NCI-H69 (cell line): Measurements from ENCODE around the gene SETD1A.
A peak's percentile ranks its signal among the peaks of the same experiment; 100 is the strongest.

Source experiments
- DNase-seq: peaks from one replicate; lab custom pipeline; 2025; lab: John Stamatoyannopoulos, UW

Gene SETD1A

GRCh38 chr16:30957456-30958174 lies at the start of gene SETD1A:
SETD1A (plus strand) TSS chr16:30957754; CDS start chr16:30958732, 978 bp downstream.
- peak; percentile 98 for DNase-seq

DNA sequence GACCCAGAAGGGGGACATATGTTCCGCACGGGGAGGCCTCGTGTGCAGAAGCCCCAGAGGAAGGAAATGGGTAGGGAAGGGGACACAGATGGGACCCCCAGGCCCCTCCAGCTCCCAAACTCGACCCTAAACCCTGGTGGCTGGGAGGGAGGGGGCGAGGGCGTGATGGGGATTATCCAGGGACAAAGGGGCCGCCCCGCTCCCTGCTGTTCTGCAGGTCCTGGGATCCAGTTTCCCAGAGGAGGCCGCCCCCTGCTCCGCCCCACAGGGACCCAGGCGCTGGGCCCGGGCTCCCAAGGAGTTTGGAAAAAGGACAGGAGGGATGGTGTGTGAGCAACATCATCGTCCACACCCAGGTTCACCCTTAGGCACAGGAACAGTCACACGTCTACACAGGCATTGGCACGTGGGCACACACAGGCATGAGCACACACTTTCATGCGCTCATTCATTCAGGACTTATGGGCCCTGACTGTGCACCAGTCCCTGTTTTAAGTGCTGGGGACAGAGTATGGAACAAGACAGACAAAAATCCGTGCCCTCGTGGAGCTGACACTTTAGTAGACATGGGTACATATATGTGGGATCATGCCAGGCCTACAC lies 47.0 kb upstream of the SETD1A start:
- DNase-seq = no peak

DNA sequence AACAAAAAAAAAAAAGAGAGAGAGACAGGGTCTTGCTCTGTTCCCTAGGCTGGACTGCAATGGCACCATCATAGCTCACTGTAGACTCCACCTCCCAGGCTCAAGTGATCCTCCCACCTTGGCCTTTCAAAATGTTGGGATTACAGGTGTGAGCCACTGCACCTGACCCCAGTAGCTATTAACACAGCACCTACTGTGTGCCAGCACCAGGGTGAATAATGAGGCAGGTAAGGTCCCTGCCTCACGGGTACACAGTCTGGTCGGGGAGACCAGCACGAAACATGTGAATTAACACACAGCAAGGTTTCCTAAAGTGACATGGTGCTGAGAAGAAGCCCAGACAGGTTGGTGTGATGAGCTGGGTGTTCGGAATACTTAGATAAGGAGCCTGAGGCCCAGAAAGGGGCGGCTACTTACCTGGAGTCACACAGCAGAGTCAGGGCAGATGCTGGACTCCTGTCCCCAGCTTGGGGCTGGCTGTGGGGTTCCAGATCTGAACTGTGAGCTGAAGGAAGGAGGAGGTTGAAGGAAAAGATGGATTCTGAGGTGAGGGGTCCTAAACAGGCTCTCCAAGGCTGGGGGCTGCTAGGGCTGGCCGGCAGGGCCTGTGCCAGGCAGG lies 44.7 kb upstream of the SETD1A start:
- no peak for DNase-seq

- DNase-seq = no peak
These were observed 42.7 kb upstream of the SETD1A start for GRCh38 chr16:30914830-30915229.

DNA sequence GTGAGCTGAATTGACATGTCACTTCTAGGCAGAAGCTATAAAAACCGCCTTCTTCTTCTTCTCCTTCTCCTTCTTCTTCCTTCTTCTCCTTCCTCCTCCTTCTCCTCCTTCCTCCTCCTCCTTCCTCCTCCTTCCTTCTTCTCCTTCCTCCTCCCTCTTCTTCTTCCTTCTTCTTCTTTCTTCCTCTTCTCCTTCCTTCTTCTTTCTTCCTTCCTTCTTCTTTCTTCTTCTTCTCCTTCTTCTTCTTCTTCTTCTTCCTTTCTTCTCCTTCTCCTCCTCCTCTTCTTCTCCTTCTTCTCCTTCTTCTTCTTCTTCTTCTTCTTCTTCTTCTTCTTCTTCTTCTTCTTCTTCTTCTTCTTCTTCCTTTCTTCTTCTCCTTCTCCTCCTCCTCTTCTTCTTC lies 38.9 kb upstream of the SETD1A start:
- DNase-seq = no peak

DNA sequence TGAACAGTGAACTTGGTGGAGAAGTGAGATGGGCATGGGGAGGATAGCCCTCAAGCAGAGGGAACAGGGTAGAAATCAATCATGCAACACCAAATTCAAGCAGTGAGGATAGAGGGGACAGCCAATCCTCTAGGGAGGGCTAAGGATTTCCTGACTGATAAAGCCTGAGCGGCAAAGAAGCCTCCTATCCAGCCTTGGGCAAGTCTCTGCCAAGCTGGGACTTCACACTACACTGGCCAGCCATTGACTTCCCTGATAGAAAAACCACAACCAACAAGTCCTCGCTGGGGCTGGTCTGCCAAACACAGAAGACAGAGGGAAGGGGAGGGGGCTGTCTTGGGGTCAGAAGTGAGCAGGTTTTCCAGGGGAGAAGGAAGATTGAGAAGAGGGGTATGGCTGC lies 36.7 kb upstream of the SETD1A start:
- DNase-seq = no peak

DNA sequence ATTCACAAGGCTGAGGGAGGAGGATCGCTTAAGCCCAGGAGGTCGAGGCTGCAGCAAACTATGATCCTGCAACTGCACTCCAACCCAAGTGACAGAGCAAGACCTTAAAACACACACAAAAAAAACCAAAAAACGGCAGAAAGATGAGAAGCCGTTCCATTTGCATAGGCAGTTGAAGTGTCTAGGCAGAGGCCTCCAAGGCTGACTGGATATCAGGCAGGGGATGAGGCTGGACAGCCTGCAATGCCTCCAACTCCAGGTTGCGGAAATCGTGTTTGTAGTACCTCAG lies 36.2 kb upstream of the SETD1A start:
- DNase-seq = no peak

DNA sequence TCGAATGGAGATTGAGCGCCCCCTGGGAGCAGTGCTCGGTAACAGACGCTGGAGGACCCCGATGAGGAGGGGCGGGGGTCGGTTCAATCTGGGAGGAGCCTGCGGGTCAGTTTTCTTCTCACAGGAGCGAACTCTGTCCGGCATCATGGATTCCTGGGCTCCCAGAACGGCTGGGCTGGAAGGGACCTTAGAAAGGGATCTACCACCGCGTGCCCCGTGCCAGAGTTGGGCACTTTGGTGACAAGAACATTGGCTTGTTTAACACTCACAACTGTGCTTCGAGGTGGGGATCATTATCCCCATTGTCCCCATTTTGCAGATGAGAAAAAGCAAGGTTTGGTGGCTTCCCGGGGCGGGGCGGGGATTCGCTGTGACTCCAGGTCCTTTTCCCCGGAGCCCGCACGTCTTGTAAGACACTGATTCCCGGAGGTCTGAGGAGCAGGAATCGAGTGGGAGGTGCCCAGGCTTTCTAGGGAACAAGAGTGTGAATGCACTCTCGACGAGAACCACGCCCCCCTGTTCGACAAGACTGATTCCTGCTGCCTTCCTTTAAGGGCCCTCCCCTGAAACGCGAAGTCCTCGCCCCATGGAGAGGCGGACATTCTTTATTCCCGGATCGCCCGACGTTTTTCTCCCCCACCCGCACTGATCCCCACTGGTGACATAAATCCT lies 35.7 kb upstream of the SETD1A start:
- peak; percentile 95 for DNase-seq

DNA sequence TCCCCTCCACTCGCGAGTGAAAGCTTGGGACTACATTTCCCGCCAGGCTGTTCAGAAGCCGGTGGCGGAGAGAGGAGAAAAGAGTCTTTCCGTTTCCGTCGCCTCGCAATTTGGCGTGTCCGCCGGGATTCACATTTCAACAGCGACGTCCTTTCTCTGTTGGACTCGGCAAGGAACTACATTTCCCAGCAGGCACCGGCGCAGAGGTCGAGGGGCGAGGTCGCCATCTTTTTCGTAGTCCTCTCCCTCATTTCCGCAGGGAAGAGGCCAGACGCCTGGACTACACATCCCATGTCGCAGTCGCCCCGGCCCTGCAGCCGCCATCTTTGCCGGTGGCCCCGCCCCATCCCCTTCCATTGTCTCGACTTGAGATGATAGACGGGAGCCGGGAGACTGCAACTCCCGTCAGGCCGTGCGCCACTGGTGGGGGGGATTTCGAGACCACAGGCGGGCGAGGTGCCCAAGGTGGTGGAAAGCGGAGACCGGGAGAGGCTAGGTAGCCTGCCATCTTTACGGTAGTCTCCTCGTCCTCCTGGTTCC lies 35.1 kb upstream of the SETD1A start:
- DNase-seq = peak; percentile 100

GRCh38 chr16:30922960-30923535 lies 34.5 kb upstream of the SETD1A start:
- DNase-seq = peak; percentile 100

- no peak for DNase-seq
These were observed 33.9 kb upstream of the SETD1A start, which contains the start of gene FBXL19 for GRCh38 chr16:30923554-30924075. FBXL19 (plus strand) TSS chr16:30923572; CDS start chr16:30925755, 2,183 bp downstream.

DNA sequence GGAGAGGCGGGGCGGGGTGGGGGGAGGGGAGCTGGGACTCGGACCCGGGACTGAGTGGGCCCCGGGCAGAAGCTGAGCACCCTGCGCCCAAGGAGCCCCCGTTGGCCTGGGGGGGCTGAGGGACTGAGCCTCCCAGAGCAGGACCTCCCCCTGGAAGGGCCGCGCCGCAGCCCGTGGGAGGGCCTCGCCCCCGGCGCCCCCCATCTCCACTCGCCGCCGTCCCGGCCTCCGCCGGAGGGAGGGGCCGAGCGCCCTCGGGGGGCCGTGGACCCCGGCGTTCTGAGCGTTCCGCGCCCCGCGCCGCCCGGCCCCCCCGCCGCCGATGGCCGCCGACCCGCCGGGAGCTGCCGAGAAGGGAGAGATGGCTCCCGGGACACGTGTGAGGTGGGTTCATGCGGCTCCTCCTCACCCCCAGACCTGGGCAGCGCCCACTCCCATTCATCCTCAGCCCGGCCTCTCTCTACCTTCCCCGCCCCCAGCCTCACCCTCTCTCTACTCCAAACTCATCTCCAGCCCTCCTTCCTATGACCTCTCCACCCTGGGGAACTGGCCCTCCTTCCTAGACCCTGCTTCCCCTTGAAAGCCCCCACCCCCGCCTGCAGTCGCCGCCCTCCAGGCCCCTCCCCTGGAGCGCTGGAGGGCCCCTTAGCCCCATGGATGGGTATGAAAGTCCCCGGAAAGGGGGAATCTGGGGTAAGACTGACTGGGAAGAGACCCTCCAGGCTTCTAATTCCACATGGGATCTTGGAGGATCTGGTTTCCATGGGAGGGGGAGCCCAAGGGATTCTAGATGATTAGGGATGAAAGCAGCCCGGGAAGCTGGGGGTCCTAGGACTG lies 33.3 kb upstream of the SETD1A start:
- DNase-seq = peak; percentile 50

- no peak for DNase-seq
These were observed 32.5 kb upstream of the SETD1A start for GRCh38 chr16:30924913-30925631.

DNA sequence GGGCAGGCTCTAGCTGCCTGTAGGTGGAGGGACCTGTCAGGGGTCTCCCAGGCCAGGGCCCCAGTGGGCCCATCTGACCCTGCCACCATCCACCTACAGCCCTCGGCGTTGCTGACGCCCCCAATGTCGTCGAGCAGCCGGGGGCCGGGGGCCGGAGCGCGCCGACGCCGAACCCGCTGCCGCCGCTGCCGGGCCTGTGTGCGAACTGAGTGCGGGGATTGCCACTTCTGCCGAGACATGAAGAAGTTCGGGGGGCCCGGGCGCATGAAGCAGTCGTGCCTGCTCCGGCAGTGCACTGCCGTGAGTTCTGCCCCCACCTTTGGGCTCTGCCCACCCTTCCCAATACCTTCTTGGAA lies 31.9 kb upstream of the SETD1A start:
- no peak for DNase-seq

DNA sequence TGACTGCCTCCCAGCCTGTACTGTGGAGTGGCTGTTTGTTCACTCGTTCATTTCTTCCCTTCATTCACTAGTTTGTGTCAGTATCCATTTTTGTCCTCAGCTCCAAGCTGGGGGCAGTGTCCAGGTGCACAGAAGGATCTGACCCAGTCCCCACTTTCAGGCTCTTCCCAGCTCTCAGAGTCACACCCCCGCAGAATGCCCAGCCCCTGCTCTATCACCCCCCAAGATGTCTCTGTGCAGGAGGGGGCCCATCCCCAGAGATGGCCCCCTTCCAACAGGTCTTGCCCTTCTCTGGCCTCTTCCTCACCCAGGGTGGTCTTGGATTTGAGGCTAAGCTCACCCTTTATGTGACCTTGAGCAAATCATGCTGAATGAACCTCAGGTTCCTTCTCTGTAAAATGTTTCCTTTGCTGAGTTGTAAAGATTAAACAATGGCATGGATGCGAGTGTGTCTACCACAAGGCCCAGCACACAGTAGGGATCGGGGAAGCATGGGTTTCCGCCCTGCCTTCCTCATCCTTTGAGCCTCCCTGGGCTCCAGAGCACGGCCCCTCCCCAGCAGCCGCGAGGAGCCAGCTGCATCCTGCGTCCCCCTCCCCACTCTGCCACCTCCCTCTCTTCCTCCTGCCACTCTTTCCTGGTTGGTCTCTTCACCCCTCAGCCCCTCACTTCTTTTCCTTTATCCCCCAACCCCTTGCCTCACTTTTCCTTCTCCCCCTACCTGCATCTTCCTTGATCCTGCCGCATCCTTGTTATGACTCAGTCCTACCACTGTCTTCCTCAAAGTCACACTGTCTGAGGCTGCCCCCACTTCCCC lies 31.4 kb upstream of the SETD1A start:
- DNase-seq = no peak

GRCh38 chr16:30926937-30927788 lies 30.4 kb upstream of the SETD1A start:
- DNase-seq = no peak

DNA sequence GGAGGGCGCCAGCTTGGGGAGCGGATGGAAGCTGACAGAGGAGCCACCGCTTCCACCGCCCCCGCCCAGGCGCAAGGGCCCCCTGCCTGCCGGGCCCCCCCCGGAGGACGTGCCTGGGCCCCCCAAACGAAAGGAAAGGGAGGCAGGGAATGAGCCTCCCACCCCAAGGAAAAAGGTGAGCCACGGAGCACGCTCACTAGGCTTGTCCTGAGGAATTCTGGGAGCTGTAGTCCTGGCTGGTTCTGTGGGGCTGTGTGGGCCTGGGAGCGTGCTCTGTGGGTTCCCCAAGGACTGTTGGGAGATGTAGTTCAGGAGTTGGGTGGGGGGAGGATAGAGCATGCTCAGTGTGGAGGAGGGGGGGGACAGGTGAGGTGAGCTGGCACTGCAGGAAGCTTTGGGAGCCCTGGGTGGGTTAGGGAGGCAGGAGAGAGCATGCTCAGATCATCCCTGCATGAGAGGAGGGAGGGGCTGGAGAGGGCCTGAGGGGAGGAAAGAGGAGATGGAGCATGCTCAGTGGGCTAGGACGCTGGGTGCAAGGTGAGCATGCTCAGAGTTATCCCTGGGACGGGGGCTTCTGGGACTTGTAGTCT lies 29.7 kb upstream of the SETD1A start:
- DNase-seq = peak; percentile 98

- no peak for DNase-seq
These were observed 29.2 kb upstream of the SETD1A start for GRCh38 chr16:30928390-30928789.
